CD4-positive, alpha-beta memory T cell (primary cell): ENCODE data around the gene ISYNA1. TPM values are rescaled to one million over a fixed set of nuclear protein-coding genes. Genes with fewer than 3 reads are reported as not detected.

ENCODE experiments used
- CTCF ChIA-PET: fragments of 350-600 bp; sonication (Branson Sonifier 250); formaldehyde crosslinking; loops from one replicate; lab custom pipeline; 2021; ENCODE audit warnings: inconsistent platforms; ENCODE audit not compliant: partially characterized antibody; lab: Charles Lee
- POLR2A ChIA-PET: fragments of 350-600 bp; sonication (Branson Sonifier 250); formaldehyde crosslinking; loops from one replicate; lab custom pipeline; 2021; ENCODE audit not compliant: partially characterized antibody; lab: Charles Lee
- DNase-seq, 5 donors: peaks; one replicate each; pipeline versions ENCODE4 v3.0.0 to v3.0.0-alpha.2; 2020 to 2022; ENCODE audit warnings: mixed read lengths in 1 of 5
- H3K27ac ChIP-seq: one replicate; pipeline ENCODE4 v1.7.0; 2013; ENCODE audit warnings: low read depth, low read length
- H3K27me3 ChIP-seq: 2 replicates; pipeline ENCODE4 v1.7.0; 2013; ENCODE audit warnings: mild to moderate bottlenecking, low read length, moderate library complexity; ENCODE audit not compliant: insufficient read depth
- H3K36me3 ChIP-seq: 2 replicates; pipeline ENCODE4 v1.7.0; 2013; ENCODE audit warnings: mild to moderate bottlenecking, low read length, moderate library complexity; ENCODE audit not compliant: insufficient read depth
- H3K4me1 ChIP-seq: 2 replicates; pipeline ENCODE4 v1.7.0; 2013; ENCODE audit warnings: mild to moderate bottlenecking, low read length, moderate library complexity; ENCODE audit not compliant: insufficient read depth
- H3K4me3 ChIP-seq, 2 donors: one replicate each; pipeline ENCODE4 v1.7.0; 2013; ENCODE audit warnings: low read length in 2 of 2, mild to moderate bottlenecking in 1 of 2
- H3K9me3 ChIP-seq, 2 donors: one replicate each; pipeline ENCODE4 v1.7.0; 2013; ENCODE audit warnings: low read length in 2 of 2, control low read depth in 1 of 2; ENCODE audit not compliant: control insufficient read depth in 1 of 2
- H3K27ac Mint-ChIP-seq, 7 donors: one replicate each; pipeline ENCODE4 v1.8.0; 2020 to 2021; ENCODE audit warnings: mixed read lengths in 7 of 7, mild to moderate bottlenecking in 6 of 7, inconsistent platforms in 3 of 7, moderate library complexity in 3 of 7
- H3K27me3 Mint-ChIP-seq, 2 donors: one replicate each; pipeline ENCODE4 v1.8.0; 2020 to 2021; ENCODE audit warnings: mixed read lengths in 2 of 2
- H3K36me3 Mint-ChIP-seq, 2 donors: one replicate each; pipeline ENCODE4 v1.8.0; 2020 to 2021; ENCODE audit warnings: mixed read lengths in 2 of 2, inconsistent platforms in 1 of 2, mild to moderate bottlenecking in 1 of 2
- H3K4me1 Mint-ChIP-seq, 4 donors: one replicate each; pipeline ENCODE4 v1.8.0; 2020 to 2021; ENCODE audit warnings: mixed read lengths in 4 of 4, mild to moderate bottlenecking in 1 of 4
- H3K4me3 Mint-ChIP-seq, 8 donors: one replicate each; pipeline ENCODE4 v1.8.0; 2020 to 2021; ENCODE audit warnings: mixed read lengths in 8 of 8, mild to moderate bottlenecking in 7 of 8, moderate library complexity in 6 of 8, inconsistent platforms in 3 of 8
- H3K9me3 Mint-ChIP-seq, 8 donors: one replicate each; pipeline ENCODE4 v1.8.0; 2020 to 2021; ENCODE audit warnings: mixed read lengths in 8 of 8, mild to moderate bottlenecking in 5 of 8, inconsistent platforms in 3 of 8, moderate library complexity in 1 of 8
- intact Hi-C: fragments of 100-400 bp; cut with micrococcal nuclease; formaldehyde crosslinking; loops from one replicate; pipeline ENCODE4 v1.15.1; 2023
- polyA plus RNA-seq, 2 donors: library from polyadenylated mRNA; unstranded; fragments of 300-500 nt; fragmentation: Illumina TruSeq; gene quantifications; one replicate each; pipeline ENCODE4 v1.2.3, GENCODE V29; 2021
- total RNA-seq, 2 experiments: library from RNA; stranded (reverse); gene quantifications; one replicate each; pipeline ENCODE4 v1.2.3, GENCODE V29; 2021

ISYNA1 gene
- total and polyA plus RNA-seq, 4 experiments from 2014 or later = 27.5 to 43.2 (median 36.7) TPM

DNA sequence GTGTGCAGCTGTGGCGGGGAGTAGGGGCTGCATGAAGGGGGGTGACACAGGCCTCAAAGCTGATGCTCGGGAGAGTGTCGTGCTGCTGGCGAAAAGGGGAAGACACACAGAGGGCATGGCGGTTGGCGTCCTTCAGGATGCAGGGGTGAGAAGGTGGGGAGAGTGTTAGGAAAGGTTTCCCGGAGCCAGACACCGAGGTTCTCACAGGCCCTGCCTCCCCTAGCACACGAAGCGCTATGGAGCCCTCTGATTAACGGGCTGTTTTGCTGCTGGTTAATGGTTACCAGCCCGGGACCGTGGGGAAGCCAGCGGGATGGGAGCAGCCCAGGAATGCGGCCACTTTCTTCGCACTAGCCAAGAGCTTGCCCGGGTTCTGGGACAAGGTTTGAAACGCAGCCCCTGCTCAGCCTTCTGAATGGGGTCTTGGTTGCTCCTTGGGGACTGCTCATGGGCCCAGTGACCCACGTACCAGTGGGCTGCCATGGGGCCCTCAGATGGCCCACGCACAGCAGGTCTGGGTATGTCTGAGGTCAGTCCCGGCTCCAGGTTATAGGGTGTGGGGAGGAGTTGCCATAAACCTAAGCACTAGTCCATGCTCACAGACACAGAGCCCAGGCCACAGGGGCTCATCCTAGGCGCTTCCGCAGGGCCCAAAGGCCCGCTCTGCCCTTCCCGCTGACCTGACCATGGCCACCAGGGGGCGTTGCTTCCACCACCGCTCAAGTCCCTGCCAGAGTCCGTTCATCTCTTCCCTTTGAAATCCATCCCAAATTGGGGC is 31.3 kb upstream of the ISYNA1 start:
- Histone ChIP-seq H3K27me3 (no peaks in the 10 kb centered on the region), H3K4me3 (no peak overlapping the region), H3K9me3 (no peaks in the 10 kb centered on the region), H3K4me1 (peaks cover 47% of the 10 kb centered on the region), H3K27ac (no peak overlapping the region), H3K36me3 (peaks cover 17% of the 10 kb centered on the region)
- peak; percentile 45 to 59 (median 56) for DNase-seq
- Mint-ChIP-seq H3K4me1 (peaks cover 15 to 52% (median 32%) of the 10 kb centered on the region in 4 donors), H3K27ac (peak overlapping the region in 6 of 7 donors; percentile 42 to 84 (median 80)), H3K9me3 (no peaks in the 10 kb centered on the region), H3K36me3 (peaks cover 3 to 29% of the 10 kb centered on the region in 2 donors), H3K4me3 (peak overlapping the region in 1 of 8 donors; percentile 25), H3K27me3 (no peaks in the 10 kb centered on the region)
- ChIA-PET CTCF (interaction anchor here (0.5 to 4.2 kb wide), 16 partner anchors 13 to 481 kb away, joined by 3 to 50 read pairs (median 4); partner anchors contain the start of genes ELL, FKBP8 and REX1BD), POLR2A (interaction anchor here (0.7 to 2.3 kb wide), 10 partner anchors 9 to 120 kb away, joined by 3 to 13 read pairs (median 4); partner anchors contain the start of genes ELL, KXD1 and UBA52)
- intact Hi-C loops = no loop called here

DNA sequence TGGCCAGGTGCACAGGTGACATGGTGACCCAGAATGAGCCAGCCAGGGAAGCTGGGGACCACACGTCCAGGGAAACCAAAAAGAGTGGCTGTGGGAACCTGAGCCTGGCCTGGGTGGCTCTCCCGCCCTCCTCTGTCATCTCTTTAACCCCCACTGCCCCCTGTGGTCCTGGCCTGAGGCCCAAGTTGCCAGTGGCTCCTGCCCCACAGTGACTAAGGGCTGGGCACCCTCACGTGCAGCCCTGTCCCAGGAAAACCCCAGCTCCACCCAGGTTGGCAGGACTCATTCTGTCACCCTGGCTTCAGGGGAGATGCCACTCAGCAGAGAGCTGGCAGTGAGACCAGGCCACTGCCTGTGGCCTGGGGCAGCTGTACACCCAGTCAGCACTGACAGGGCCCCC is 30.6 kb upstream of the ISYNA1 start:
- no peak overlapping the region for H3K27ac ChIP-seq
- H3K4me3 ChIP-seq = no peak overlapping the region
- POLR2A ChIA-PET = interaction anchor here (0.7 to 1.5 kb wide), 4 partner anchors 38 to 121 kb away, joined by 3 to 4 read pairs (median 3); no protein-coding TSS in a partner anchor
- Mint-ChIP-seq H3K27me3 (no peaks in the 10 kb centered on the region), H3K27ac (peak overlapping the region in 3 of 7 donors; percentile 27 to 58 (median 49)), H3K4me3 (no peak overlapping the region), H3K36me3 (peaks cover 3 to 34% of the 10 kb centered on the region in 2 donors), H3K4me1 (peaks cover 14 to 45% (median 27%) of the 10 kb centered on the region in 4 donors), H3K9me3 (no peaks in the 10 kb centered on the region)
- CTCF ChIA-PET = interaction anchor here (0.8 to 4.2 kb wide), 5 partner anchors 43 to 121 kb away, joined by 3 to 50 read pairs (median 8); partner anchors contain the start of genes ELL and REX1BD
- H3K9me3 ChIP-seq = no peaks in the 10 kb centered on the region
- H3K4me1 ChIP-seq = peaks cover 39% of the 10 kb centered on the region
- no peak for DNase-seq
- no peaks in the 10 kb centered on the region for H3K27me3 ChIP-seq
- peaks cover 18% of the 10 kb centered on the region for H3K36me3 ChIP-seq
- intact Hi-C loops = no loop called here

DNA sequence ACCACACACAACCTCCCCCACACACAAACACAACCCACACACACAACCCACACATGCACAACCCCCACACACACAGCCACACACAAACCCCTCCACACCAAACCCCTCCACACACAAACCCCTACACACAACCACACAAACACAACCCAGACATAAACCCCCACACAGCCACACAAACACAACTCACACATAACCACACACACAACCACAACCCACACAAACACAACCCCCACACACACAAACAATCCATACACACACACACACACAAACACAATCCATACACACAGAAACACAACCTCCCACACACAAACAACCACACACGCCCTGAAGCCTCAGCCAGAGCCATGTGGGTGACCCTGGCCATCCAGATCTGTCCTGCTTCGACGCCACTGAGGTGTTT is 30.0 kb upstream of the ISYNA1 start:
- peak overlapping the region in 4 of 7 donors; percentile 27 to 81 (median 54) for H3K27ac Mint-ChIP-seq
- peaks cover 0 to under 1% (median 0%) of the 10 kb centered on the region in 8 donors for H3K9me3 Mint-ChIP-seq
- intact Hi-C loops = no loop called here
- no peak for DNase-seq
- no peak overlapping the region for H3K4me3 ChIP-seq
- H3K4me3 Mint-ChIP-seq = no peak overlapping the region
- no peaks in the 10 kb centered on the region for H3K9me3 ChIP-seq
- no peaks in the 10 kb centered on the region for H3K27me3 ChIP-seq
- CTCF ChIA-PET = interaction anchor here (2.3 to 4.2 kb wide), 3 partner anchors 44 to 122 kb away, joined by 8 to 50 read pairs (median 10); partner anchors contain the start of genes ELL and REX1BD
- H3K36me3 ChIP-seq = peaks cover 18% of the 10 kb centered on the region
- H3K27ac ChIP-seq = no peak overlapping the region
- H3K36me3 Mint-ChIP-seq = peaks cover 3 to 34% of the 10 kb centered on the region in 2 donors
- POLR2A ChIA-PET = interaction anchor here (1.1 to 1.5 kb wide), 2 partner anchors 103 to 122 kb away, joined by 3 to 4 read pairs; no protein-coding TSS in a partner anchor
- H3K4me1 Mint-ChIP-seq = peaks cover 12 to 41% (median 25%) of the 10 kb centered on the region in 4 donors
- H3K27me3 Mint-ChIP-seq = no peaks in the 10 kb centered on the region
- peaks cover 34% of the 10 kb centered on the region for H3K4me1 ChIP-seq

DNA sequence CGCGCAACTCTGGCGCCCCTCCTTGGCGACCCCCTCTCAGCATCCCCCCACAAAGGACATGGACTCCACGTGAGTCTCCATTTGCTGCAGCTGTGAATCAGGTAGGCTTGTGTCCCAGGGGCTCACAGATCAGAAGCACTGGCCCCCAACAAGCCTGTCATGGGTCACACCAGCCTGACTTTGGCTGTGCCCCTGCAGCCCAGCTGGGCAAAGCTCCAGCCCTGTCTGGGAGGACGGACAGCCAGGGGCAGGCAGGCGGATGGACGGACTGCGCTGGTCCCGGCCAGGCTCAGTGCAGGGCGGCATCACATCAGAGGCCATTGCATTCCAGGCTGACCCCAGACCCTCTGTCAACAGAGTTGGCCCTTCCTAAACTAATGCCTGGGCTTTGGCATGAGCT is 28.4 kb upstream of the ISYNA1 start:
- no peak overlapping the region for H3K27ac ChIP-seq
- Mint-ChIP-seq H3K36me3 (peaks cover 8 to 33% of the 10 kb centered on the region in 2 donors), H3K4me1 (peaks cover 14 to 40% (median 26%) of the 10 kb centered on the region in 4 donors), H3K27ac (peak overlapping the region in 1 of 7 donors; percentile 29), H3K4me3 (no peak overlapping the region), H3K27me3 (no peaks in the 10 kb centered on the region), H3K9me3 (peaks cover 0 to 1% (median 0%) of the 10 kb centered on the region in 8 donors)
- no peak for DNase-seq
- H3K4me1 ChIP-seq = peaks cover 30% of the 10 kb centered on the region
- peaks cover 24% of the 10 kb centered on the region for H3K36me3 ChIP-seq
- H3K4me3 ChIP-seq = no peak overlapping the region
- ChIA-PET POLR2A (interaction anchor here (0.8 kb wide), 1 partner anchor 41 kb away, joined by 3 read pairs; no protein-coding TSS in a partner anchor), CTCF (interaction anchor here (1.3 to 1.5 kb wide), 2 partner anchors 54 to 88 kb away, joined by 3 read pairs; no protein-coding TSS in a partner anchor)
- H3K9me3 ChIP-seq = no peaks in the 10 kb centered on the region
- intact Hi-C loops = no loop called here
- no peaks in the 10 kb centered on the region for H3K27me3 ChIP-seq

DNA sequence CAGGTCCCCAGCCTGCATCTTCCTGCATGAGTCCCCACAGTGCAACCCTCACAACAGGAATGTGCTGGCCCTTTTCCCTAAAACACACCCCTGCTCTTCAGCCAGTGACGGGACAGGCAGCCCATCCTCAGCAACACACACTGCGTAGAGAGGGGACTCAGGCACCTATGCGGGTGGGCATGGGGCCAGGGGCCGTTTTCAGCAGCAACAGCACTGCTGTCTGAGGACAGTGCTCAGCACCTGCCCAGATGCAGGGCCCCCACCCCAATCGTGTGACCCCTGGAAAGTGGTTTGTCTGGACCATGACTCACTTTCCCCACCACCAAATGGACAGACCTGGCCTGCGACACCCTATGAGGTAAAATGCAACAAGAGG is 28.0 kb upstream of the ISYNA1 start:
- POLR2A ChIA-PET = no interaction called here
- Mint-ChIP-seq H3K27me3 (no peaks in the 10 kb centered on the region), H3K4me3 (no peak overlapping the region), H3K9me3 (peaks cover 0 to 1% (median 0%) of the 10 kb centered on the region in 8 donors), H3K4me1 (peaks cover 14 to 40% (median 24%) of the 10 kb centered on the region in 4 donors), H3K27ac (no peak overlapping the region), H3K36me3 (peaks cover 8 to 34% of the 10 kb centered on the region in 2 donors)
- no peaks in the 10 kb centered on the region for H3K27me3 ChIP-seq
- CTCF ChIA-PET = interaction anchor here (1.3 to 1.5 kb wide), 2 partner anchors 54 to 88 kb away, joined by 3 read pairs; no protein-coding TSS in a partner anchor
- H3K9me3 ChIP-seq = no peaks in the 10 kb centered on the region
- H3K4me3 ChIP-seq = no peak overlapping the region
- peaks cover 28% of the 10 kb centered on the region for H3K36me3 ChIP-seq
- no peak overlapping the region for H3K27ac ChIP-seq
- no peak for DNase-seq
- intact Hi-C loops = no loop called here
- peaks cover 30% of the 10 kb centered on the region for H3K4me1 ChIP-seq

DNA sequence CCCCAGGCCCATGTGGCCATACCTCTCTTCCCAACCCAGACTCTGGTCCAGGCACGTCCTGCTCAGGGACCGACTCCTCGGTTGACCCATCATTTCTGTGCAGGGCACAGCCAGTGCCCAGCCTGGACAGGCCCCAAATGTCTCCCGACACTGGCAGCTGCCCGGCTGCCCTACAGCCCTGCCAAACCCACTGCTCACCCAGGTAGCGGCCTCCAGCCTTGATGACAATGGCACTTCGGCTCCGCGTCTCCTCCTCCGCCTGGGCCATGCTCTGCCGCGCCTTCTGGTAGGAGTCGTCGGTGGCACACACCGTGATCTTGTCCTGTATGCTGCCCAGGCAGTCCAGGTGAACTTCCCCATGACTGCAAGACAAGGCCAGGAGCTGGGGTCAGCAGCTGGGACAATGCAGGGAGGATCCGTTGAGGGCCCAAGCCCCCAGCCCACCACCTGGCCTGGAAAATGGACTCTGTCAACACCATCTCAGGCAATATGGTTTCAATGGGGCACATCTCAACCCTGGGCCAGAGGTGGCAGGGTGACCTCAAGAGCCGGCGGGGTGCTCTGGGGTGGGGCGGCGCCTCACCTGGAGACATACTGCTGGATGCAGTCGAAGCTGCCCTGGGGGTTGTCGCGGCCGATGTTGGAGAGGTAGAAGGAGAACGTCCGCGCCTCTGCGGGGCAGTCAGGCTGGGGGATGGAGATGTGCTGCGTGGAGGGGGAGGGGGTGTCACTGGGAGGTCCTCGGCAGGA is 27.5 kb upstream of the ISYNA1 start:
- Histone ChIP-seq H3K27ac (no peak overlapping the region), H3K4me3 (no peak overlapping the region), H3K4me1 (peaks cover 25% of the 10 kb centered on the region), H3K27me3 (no peaks in the 10 kb centered on the region), H3K9me3 (no peaks in the 10 kb centered on the region), H3K36me3 (peaks cover 29% of the 10 kb centered on the region)
- H3K4me3 Mint-ChIP-seq = peak overlapping the region in 1 of 8 donors; percentile 69
- ChIA-PET CTCF (interaction anchor here (1.2 to 1.5 kb wide), 3 partner anchors 55 to 117 kb away, joined by 3 read pairs; no protein-coding TSS in a partner anchor), POLR2A (no interaction called here)
- peaks cover 8 to 37% of the 10 kb centered on the region in 2 donors for H3K36me3 Mint-ChIP-seq
- peaks cover 0 to 1% (median 0%) of the 10 kb centered on the region in 8 donors for H3K9me3 Mint-ChIP-seq
- no peaks in the 10 kb centered on the region for H3K27me3 Mint-ChIP-seq
- H3K4me1 Mint-ChIP-seq = peaks cover 14 to 34% (median 20%) of the 10 kb centered on the region in 4 donors
- intact Hi-C loops = no loop called here
- peak overlapping the region in 1 of 7 donors; percentile 8 for H3K27ac Mint-ChIP-seq
- DNase-seq = no peak
